ENCODE measurements around the gene POLR2C. TPM values are rescaled to one million over a fixed set of nuclear protein-coding genes. Genes with fewer than 3 reads are reported as not detected.

POLR2C gene
- 100 to 1,000 TPM in 4 of 6 donors, 10 to 100 TPM in 2; 70.6 to 210 (median 112) TPM for total RNA-seq

GRCh38 chr16:57462209-57462977 lies at the start of gene POLR2C:
Gene POLR2C, plus strand, starts transcription at chr16:57462679. Its CDS starts 46 bp downstream, at chr16:57462725.
- Histone ChIP-seq H3K36me3 (peaks cover 25 to 71% (median 51%) of the 10 kb centered on the region in 4 donors), H3K4me3 (peak within 1 kb of the TSS; percentile 91 to 99 (median 94)), H3K4me1 (peaks cover 22 to 43% (median 27%) of the 10 kb centered on the region in 4 donors), H3K9me3 (no peaks in the 10 kb centered on the region), H3K27ac (peak within 1 kb of the TSS; percentile 84 to 97 (median 94)), H3K27me3 (no peaks in the 10 kb centered on the region)
- TF ChIP-seq CTCF (IDR thresholded peaks at IDR 0.05) (peak; percentile 96 to 99 (median 98)), POLR2A (IDR thresholded peaks at IDR 0.05) (peak; percentile 59 to 95 (median 74)), POLR2AphosphoS5 (IDR thresholded peaks at IDR 0.05) (peak; percentile 98 to 99), EP300 (IDR thresholded peaks at IDR 0.05) (peak in 1 of 4 donors; percentile 3)
- DNase-seq = peak; percentile 92 to 99
- peak; percentile 90 to 98 for ATAC-seq (ENCODE audit: low FRiP score in 2 of 2)
- WGBS, 2 donors = 2 to 8% methylated on average over 9 to 23 of the region's 47 CpGs

GRCh38 chr16:57413301-57413730 lies 49.2 kb upstream of the POLR2C start:
- WGBS, 2 donors = 83 to 100% methylated on average over 1 to 5 of the region's 5 CpGs
- DNase-seq = peak in 1 of 2 donors; percentile 69
- Histone ChIP-seq H3K4me3 (no peak overlapping the region), H3K27ac (no peak overlapping the region), H3K36me3 (no peaks in the 10 kb centered on the region), H3K4me1 (peaks cover 32 to 48% (median 46%) of the 10 kb centered on the region in 4 donors), H3K27me3 (no peaks in the 10 kb centered on the region), H3K9me3 (no peaks in the 10 kb centered on the region)
- no peak for ATAC-seq (ENCODE audit: low FRiP score in 2 of 2)
- TF ChIP-seq POLR2AphosphoS5 (IDR thresholded peaks at IDR 0.05) = no peak
- TF ChIP-seq POLR2A (IDR thresholded peaks at IDR 0.05) = no peak
- TF ChIP-seq CTCF (IDR thresholded peaks at IDR 0.05) = no peak
- no peak for TF ChIP-seq EP300 (IDR thresholded peaks at IDR 0.05)

- no peak overlapping the region for H3K27ac ChIP-seq
- no peaks in the 10 kb centered on the region for H3K27me3 ChIP-seq
- H3K36me3 ChIP-seq = no peaks in the 10 kb centered on the region
- TF ChIP-seq EP300 (IDR thresholded peaks at IDR 0.05) (no peak), POLR2AphosphoS5 (IDR thresholded peaks at IDR 0.05) (no peak), CTCF (IDR thresholded peaks at IDR 0.05) (no peak), POLR2A (IDR thresholded peaks at IDR 0.05) (no peak)
- no peaks in the 10 kb centered on the region for H3K9me3 ChIP-seq
- H3K4me3 ChIP-seq = no peak overlapping the region
- DNase-seq (peak in 1 of 2 donors; percentile 36), ATAC-seq (ENCODE audit: low FRiP score in 2 of 2) (no peak)
- WGBS, 2 donors = 76 to 82% methylated on average over 7 of the region's 7 CpGs
- H3K4me1 ChIP-seq = peaks cover 31 to 50% (median 49%) of the 10 kb centered on the region in 4 donors
Observed at GRCh38 chr16:57413733-57414132, 48.7 kb upstream of the POLR2C start.

GRCh38 chr16:57416084-57416483 lies 46.4 kb upstream of the POLR2C start:
- peaks cover 22 to 39% (median 38%) of the 10 kb centered on the region in 4 donors for H3K4me1 ChIP-seq
- H3K4me3 ChIP-seq = no peak overlapping the region
- H3K27ac ChIP-seq = peak overlapping the region in 3 of 4 donors; percentile 18 to 72 (median 27)
- no peaks in the 10 kb centered on the region for H3K9me3 ChIP-seq
- no peak for ATAC-seq (ENCODE audit: low FRiP score in 2 of 2)
- no peaks in the 10 kb centered on the region for H3K27me3 ChIP-seq
- DNase-seq = peak in 1 of 2 donors; percentile 80
- TF ChIP-seq EP300 (IDR thresholded peaks at IDR 0.05) (no peak), POLR2AphosphoS5 (IDR thresholded peaks at IDR 0.05) (no peak), CTCF (IDR thresholded peaks at IDR 0.05) (no peak)
- H3K36me3 ChIP-seq = no peaks in the 10 kb centered on the region
- WGBS, 2 donors = 83 to 95% methylated on average over 7 to 16 of the region's 16 CpGs

Data from upper lobe of left lung (tissue), 6 donors.